ENCODE measurements around the gene FUNDC2.

FUNDC2 gene

GRCh38 chrX:155046129-155046810 lies 19.6 kb downstream of the FUNDC2 start:
- no peak for DNase-seq (ENCODE audit: low read depth)
- no peak for TF ChIP-seq CTCF (conservative IDR thresholded peaks at IDR 0.05; ENCODE audit: control insufficient read depth, insufficient read depth, low read depth, low read length)
- no peak overlapping the region for H3K4me3 ChIP-seq (ENCODE audit: control insufficient read depth, low read depth, low read length)

GRCh38 chrX:155046811-155047528 lies 20.3 kb downstream of the FUNDC2 start:
- TF ChIP-seq CTCF (conservative IDR thresholded peaks at IDR 0.05; ENCODE audit: control insufficient read depth, insufficient read depth, low read depth, low read length): no peak
- DNase-seq (ENCODE audit: low read depth): no peak

DNA sequence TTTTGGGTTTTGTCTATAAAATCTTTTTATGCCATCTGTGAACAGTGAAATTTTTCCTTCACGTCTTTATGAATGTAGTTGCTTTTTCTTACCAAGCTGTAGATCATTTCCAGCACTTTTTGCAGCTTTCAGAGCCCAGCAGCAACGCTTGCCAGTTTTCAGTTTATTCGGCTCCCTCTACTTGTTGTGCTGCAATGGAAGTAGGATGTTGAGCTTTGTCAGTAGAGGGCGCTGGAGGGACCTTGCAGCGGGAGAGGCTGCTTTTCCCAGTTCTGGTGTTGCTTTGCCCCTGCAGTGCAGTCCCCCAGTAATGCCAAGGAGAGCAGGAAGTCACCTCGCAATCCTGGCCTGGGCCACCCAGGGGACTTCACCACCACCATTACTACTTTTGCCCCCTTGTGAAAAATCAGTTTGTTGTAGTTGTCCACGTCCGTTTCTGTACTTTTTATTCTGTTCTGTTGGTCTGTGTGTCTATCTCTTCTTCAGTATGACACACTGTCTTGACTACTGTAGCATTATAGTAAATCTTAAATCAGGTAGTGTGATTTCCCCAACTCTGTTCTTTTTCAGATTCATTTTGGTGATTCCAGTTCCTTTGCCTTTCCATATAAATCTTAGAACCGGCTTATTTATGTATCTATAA lies 22.5 kb downstream of the FUNDC2 start:
- TF ChIP-seq CTCF (conservative IDR thresholded peaks at IDR 0.05; ENCODE audit: control insufficient read depth, insufficient read depth, low read depth, low read length): peak; percentile 67
- DNase-seq (ENCODE audit: low read depth): peak; percentile 68
- no peak overlapping the region for H3K4me3 ChIP-seq (ENCODE audit: control insufficient read depth, low read depth, low read length)

More at GRCh38 chrX:155046811-155047528, 20.3 kb downstream of the FUNDC2 start:
- H3K4me3 ChIP-seq (ENCODE audit: control insufficient read depth, low read depth, low read length): no peak overlapping the region

DNA sequence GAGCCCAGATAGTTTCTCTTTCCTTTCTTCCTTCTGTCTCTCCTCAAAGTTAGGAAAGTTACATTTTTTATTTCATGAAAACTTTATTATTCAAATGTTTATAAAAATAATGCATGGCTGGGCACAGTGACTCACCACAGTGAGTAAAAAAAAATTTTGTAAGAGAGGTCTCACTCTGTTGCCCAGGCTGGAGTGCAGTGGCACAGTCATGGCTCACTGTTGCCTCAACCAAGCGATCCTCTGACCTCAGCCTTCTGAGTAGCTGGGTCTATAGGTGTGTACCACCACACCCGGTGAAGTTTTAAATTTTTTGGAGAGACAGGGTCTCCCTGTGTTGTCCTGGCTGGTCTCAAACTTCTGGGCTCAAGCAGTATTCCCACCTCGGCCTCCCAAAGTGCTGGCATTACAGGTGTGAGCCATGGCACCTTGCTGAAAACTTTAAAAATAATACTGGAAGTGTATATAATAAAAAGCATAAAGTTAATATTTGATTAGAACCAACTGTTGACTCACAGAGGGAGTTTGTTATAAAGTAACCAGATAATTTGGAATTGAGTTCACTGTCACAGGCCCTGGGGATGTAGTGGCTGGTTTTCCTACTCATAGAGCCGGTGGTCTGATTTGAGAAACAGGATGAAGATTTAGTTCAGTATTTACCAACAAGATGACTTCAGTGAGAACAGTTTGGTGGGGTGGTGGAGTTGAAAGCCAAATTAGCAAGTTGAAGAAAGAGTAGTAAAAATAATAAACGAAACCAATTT lies 26.3 kb downstream of the FUNDC2 start:
- peak; percentile 2 for DNase-seq (ENCODE audit: low read depth)
- no peak overlapping the region for H3K4me3 ChIP-seq (ENCODE audit: control insufficient read depth, low read depth, low read length)
- TF ChIP-seq CTCF (conservative IDR thresholded peaks at IDR 0.05; ENCODE audit: control insufficient read depth, insufficient read depth, low read depth, low read length): no peak

DNA sequence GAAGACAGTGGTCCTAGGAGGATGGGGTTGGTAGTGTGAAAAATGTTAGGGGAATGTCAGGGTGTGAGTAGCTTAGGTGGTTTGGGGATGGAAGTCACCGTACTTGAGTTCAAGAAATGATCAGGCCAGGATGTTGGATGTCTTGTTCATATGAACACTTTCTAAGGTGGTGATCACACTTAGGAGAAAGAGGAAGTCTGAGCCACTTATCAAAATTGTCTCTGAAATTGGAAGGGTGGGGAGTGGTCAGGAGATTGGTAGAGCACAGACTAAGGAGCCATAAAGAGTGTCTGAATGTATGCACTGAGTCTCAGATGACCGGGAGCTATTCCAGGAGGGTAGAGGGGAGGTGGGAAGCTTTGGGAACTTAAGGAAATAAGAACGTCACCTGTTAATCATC lies 27.0 kb downstream of the FUNDC2 start:
- H3K4me3 ChIP-seq (ENCODE audit: control insufficient read depth, low read depth, low read length): no peak overlapping the region
- TF ChIP-seq CTCF (conservative IDR thresholded peaks at IDR 0.05; ENCODE audit: control insufficient read depth, insufficient read depth, low read depth, low read length): no peak
- no peak for DNase-seq (ENCODE audit: low read depth)

DNA sequence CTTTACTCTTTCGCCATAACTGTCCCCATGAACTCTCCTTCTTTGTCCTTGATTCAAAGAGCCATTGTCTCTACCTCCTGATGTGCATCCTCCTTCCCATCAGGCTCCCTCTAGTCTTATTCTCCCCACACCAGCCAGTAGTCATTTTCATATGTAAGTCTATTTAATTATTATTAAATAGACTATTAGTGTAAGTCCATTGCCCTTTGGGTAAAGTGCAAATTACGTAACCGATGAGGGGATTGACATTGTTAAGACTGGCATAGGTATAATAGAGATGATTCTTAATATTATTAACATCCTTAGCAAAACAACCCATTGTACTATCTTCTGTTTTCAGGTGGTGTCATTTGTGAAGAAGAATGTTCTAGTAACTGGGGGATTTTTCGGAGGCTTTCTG lies 27.6 kb downstream of the FUNDC2 start:
- no peak overlapping the region for H3K4me3 ChIP-seq (ENCODE audit: control insufficient read depth, low read depth, low read length)
- TF ChIP-seq CTCF (conservative IDR thresholded peaks at IDR 0.05; ENCODE audit: control insufficient read depth, insufficient read depth, low read depth, low read length): no peak
- no peak for DNase-seq (ENCODE audit: low read depth)

All from fibroblast of mammary gland (primary cell).